Fibroblast of lung (primary cell): ENCODE data around the gene AKT1. TPM values are rescaled to one million over a fixed set of nuclear protein-coding genes. Genes with fewer than 3 reads are reported as not detected.

Experiments
- DNase-seq, 2 donors: peaks; one replicate each; pipeline versions ENCODE4 v3.0.0 to v3.0.0-alpha.2; 2010; ENCODE audit warnings: low read depth in 2 of 2
- H2AFZ ChIP-seq: 2 replicates; pipeline ENCODE4 v1.5.1; 2012; ENCODE audit warnings: low read length, control low read depth, inconsistent platforms
- H3K27ac ChIP-seq: 2 replicates; pipeline ENCODE4 v1.5.1; 2011; ENCODE audit warnings: low read length, control low read depth; ENCODE audit not compliant: insufficient read depth
- H3K27me3 ChIP-seq: 2 replicates; pipeline ENCODE4 v1.5.1; 2011; ENCODE audit warnings: mild to moderate bottlenecking, low read length; ENCODE audit not compliant: control insufficient read depth, insufficient read depth
- H3K36me3 ChIP-seq: 2 replicates; pipeline ENCODE4 v1.5.1; 2011; ENCODE audit warnings: low read length; ENCODE audit not compliant: control insufficient read depth, insufficient read depth
- H3K4me1 ChIP-seq: 2 replicates; pipeline ENCODE4 v1.5.1; 2011; ENCODE audit warnings: low read length; ENCODE audit not compliant: control insufficient read depth, insufficient read depth; ENCODE audit errors: extremely low read depth
- H3K4me2 ChIP-seq: 2 replicates; pipeline ENCODE4 v1.5.1; 2011; ENCODE audit warnings: low read length, control low read depth; ENCODE audit not compliant: insufficient read depth; ENCODE audit errors: extremely low read depth
- H3K4me3 ChIP-seq, 4 experiments: fragments of 200-600 bp in 1 of 4; sonication (generic) in 1 of 4; replicated peaks in 1 of 4; 2 replicates each; pipeline ENCODE4 v1.5.1; 2011 to 2016; ENCODE audit warnings: low read length in 4 of 4, low read depth in 3 of 4, mild to moderate bottlenecking in 3 of 4, control low read depth in 2 of 4, inconsistent platforms in 1 of 4, mixed read lengths in 1 of 4; ENCODE audit not compliant: insufficient read depth in 1 of 4; ENCODE audit errors: control extremely low read depth in 1 of 4
- H3K79me2 ChIP-seq: 2 replicates; pipeline ENCODE4 v1.5.1; 2012; ENCODE audit warnings: mild to moderate bottlenecking, low read length, inconsistent platforms; ENCODE audit not compliant: control insufficient read depth, insufficient read depth
- H3K9ac ChIP-seq: 2 replicates; pipeline ENCODE4 v1.5.1; 2011; ENCODE audit warnings: mild to moderate bottlenecking, low read length, control low read depth; ENCODE audit not compliant: insufficient read depth
- H3K9me3 ChIP-seq: 2 replicates; pipeline ENCODE4 v1.5.1; 2012; ENCODE audit warnings: low read depth, low read length; ENCODE audit not compliant: control insufficient read depth, insufficient read depth
- H4K20me1 ChIP-seq: 2 replicates; pipeline ENCODE4 v1.5.1; 2011; ENCODE audit warnings: low read length; ENCODE audit not compliant: control insufficient read depth, insufficient read depth; ENCODE audit errors: extremely low read depth
- CTCF ChIP-seq, 2 donors: IDR thresholded peaks in 1 of 2; conservative IDR thresholded peaks in 1 of 2; 1 replicate in 1 of 2; 2 replicates in 1 of 2; pipeline ENCODE4 v1.5.1; 2011 to 2012; ENCODE audit warnings: low read length in 2 of 2, control low read depth in 1 of 2, inconsistent platforms in 1 of 2, low read depth in 1 of 2, mild to moderate bottlenecking in 1 of 2
- EZH2 ChIP-seq: IDR thresholded peaks from 2 replicates; pipeline ENCODE4 v1.5.1; 2012; ENCODE audit warnings: low read length, control low read depth, mild to moderate bottlenecking; ENCODE audit errors: missing control alignments
- polyA plus RNA-seq, 2 donors: library from polyadenylated mRNA; depleted of rRNA in 1 of 2; stranded (reverse) in 1 of 2; unstranded in 1 of 2; fragments of >200 nt; gene quantifications; 2 replicates each; pipeline ENCODE4 v1.2.1, GENCODE V29; 2011 to 2012; ENCODE audit warnings: missing spikeins in 1 of 2
- total RNA-seq: library from RNA; depleted of rRNA; stranded (reverse); fragments of >200 nt; gene quantifications from 2 replicates; pipeline ENCODE4 v1.2.1, GENCODE V29; 2014

Gene AKT1
- total and polyA plus RNA-seq, 2 donors (not counting 1 experiment from before 2014, with no cell fraction given): 83.2 to 127 TPM

- Histone ChIP-seq H3K27me3 (no peaks in the 10 kb centered on the region), H3K4me2 (no peak overlapping the region), H3K9ac (no peak overlapping the region), H3K9me3 (no peaks in the 10 kb centered on the region), H3K36me3 (no peaks in the 10 kb centered on the region), H4K20me1 (no peaks in the 10 kb centered on the region), H3K4me3 (no peak overlapping the region), H3K79me2 (no peaks in the 10 kb centered on the region), H3K4me1 (peaks cover 3% of the 10 kb centered on the region), H2AFZ (no peak overlapping the region), H3K27ac (no peak overlapping the region)
- TF ChIP-seq CTCF (conservative IDR thresholded peaks at IDR 0.05 in 1 of 2, IDR thresholded peaks at IDR 0.05 in 1 of 2; ENCODE audit: low read depth in 1 of 2, low read length in 2 of 2) (no peak), EZH2 (no peak)
- DNase-seq: no peak
These were observed 35.2 kb upstream of the AKT1 start for GRCh38 chr14:104830781-104831180.

DNA sequence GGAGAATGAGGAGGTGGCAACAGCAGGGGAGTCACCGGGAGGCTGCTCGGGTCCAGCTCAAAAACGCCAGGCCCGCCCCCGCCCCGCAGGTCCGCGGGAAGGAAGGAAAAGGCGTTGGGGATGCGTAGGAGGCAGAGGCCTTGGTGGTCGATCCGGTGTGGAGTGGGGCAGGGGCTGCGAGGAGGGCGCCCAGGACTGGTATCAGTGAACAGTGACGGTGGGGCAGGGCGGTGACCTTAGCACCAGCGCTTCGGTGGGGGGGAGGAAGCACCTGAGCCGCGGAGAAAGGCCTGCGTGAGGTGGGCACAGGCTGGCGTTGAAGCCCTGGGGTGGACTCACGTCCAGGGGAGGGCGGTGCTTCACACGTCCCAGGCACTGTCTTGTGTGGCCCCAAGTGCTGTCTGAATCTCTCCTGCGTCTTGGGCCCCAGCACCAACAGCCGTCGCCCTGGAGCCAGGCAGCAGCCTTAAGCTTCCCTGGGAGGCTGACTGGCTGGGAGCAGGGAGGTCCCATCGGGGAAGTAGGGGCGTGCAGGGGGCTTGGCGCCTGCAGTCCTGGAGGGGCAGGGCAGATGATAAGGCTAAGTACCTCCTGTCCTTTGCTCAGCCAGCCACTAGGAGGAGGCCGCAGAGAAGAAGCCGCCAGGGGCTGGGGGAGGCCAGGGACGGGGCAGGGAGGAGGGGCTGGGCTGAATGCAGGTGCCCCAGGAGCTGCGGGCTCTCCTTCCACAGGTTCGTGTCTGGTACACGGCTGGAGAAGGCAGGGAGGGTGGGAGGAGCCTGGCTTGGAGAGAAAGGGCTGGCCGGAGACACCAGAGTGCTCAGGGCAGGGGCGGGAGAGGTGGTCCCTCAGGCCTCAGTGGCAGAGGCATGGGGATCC, 31.9 kb upstream of the AKT1 start:
- TF ChIP-seq EZH2 (no peak), CTCF (conservative IDR thresholded peaks at IDR 0.05 in 1 of 2, IDR thresholded peaks at IDR 0.05 in 1 of 2; ENCODE audit: low read depth in 1 of 2, low read length in 2 of 2) (peak; percentile 48 to 52)
- peak; percentile 24 to 48 for DNase-seq
- H3K4me2 ChIP-seq: peak overlapping the region; percentile 62
- H3K36me3 ChIP-seq: no peaks in the 10 kb centered on the region
- no peaks in the 10 kb centered on the region for H3K27me3 ChIP-seq
- peaks cover 5% of the 10 kb centered on the region for H3K4me1 ChIP-seq
- H3K27ac ChIP-seq: no peak overlapping the region
- H4K20me1 ChIP-seq: no peaks in the 10 kb centered on the region
- H2AFZ ChIP-seq: peak overlapping the region; percentile 24
- H3K9me3 ChIP-seq: no peaks in the 10 kb centered on the region
- peak overlapping the region; percentile 24 to 60 (median 42) for H3K4me3 ChIP-seq
- H3K79me2 ChIP-seq: no peaks in the 10 kb centered on the region
- H3K9ac ChIP-seq: peak overlapping the region; percentile 26

DNA sequence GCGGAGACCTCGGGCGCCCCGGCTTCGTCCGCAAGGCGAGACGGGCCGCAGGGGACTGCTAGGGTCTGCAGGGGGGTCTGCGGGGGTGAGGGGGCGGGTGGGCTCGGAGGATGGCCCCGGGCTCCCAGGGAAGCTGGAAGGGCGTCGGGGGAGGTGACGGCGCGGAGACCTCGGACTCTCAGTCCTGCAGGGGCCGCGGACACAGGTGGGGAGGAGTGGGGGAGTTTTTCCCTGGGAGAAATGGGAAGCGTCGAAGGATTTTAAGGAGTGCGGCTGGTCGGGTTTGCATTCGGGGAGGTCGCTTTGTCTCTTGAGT, 31.3 kb upstream of the AKT1 start:
- no peak for TF ChIP-seq CTCF (conservative IDR thresholded peaks at IDR 0.05 in 1 of 2, IDR thresholded peaks at IDR 0.05 in 1 of 2; ENCODE audit: low read depth in 1 of 2, low read length in 2 of 2)
- TF ChIP-seq EZH2: no peak
- H3K27me3 ChIP-seq: no peaks in the 10 kb centered on the region
- peak overlapping the region; percentile 29 to 60 (median 42) for H3K4me3 ChIP-seq
- H3K4me2 ChIP-seq: peak overlapping the region; percentile 62
- no peak for DNase-seq
- peak overlapping the region; percentile 26 for H3K9ac ChIP-seq
- peaks cover 5% of the 10 kb centered on the region for H3K4me1 ChIP-seq
- H3K27ac ChIP-seq: no peak overlapping the region
- H4K20me1 ChIP-seq: no peaks in the 10 kb centered on the region
- H3K9me3 ChIP-seq: no peaks in the 10 kb centered on the region
- H3K36me3 ChIP-seq: no peaks in the 10 kb centered on the region
- no peaks in the 10 kb centered on the region for H3K79me2 ChIP-seq
- H2AFZ ChIP-seq: peak overlapping the region; percentile 24
